Suppressor macrophage (primary cell): ENCODE measurements around the gene CLDN9.

ENCODE experiments used
- DNase-seq, 4 experiments: peaks; one replicate each; pipeline ENCODE4 v3.0.0-alpha.2; 2020 to 2022

Gene CLDN9

DNA sequence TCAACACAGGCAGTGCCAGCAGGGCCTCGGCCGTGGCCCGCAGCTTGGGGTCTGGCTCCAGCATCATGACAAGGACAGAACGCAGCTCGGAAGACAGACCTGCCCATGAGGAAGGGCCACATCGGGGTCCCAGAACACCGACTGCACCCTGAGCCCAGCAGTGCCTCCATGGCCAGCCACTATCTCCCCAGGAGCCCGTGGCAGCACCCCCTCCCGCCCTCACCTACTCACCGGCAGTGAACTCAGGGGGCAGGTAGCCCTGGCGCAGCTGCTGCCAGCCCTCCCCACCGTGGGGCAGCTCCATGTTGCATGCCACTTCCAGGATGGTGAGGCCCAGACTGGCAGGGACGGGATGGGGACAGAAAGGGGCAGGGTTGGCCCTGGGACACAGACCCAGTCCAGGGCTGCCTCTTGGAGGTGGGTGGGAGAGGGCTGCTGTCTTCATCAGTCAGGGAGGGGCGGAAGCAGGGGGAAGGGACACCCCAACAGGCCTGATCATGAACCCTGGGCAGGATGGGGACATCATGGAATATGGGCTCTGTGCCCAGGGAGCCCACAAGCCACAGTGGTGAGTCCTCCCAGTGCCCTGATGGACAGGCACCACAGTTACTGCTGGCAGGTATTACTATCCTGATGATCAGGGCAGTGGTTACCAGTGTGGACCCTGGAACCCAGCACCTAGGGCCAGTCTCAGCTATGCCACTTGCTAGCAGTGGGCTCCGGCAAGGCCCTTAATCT, 38.2 kb upstream of the CLDN9 start:
- no peak for DNase-seq

DNA sequence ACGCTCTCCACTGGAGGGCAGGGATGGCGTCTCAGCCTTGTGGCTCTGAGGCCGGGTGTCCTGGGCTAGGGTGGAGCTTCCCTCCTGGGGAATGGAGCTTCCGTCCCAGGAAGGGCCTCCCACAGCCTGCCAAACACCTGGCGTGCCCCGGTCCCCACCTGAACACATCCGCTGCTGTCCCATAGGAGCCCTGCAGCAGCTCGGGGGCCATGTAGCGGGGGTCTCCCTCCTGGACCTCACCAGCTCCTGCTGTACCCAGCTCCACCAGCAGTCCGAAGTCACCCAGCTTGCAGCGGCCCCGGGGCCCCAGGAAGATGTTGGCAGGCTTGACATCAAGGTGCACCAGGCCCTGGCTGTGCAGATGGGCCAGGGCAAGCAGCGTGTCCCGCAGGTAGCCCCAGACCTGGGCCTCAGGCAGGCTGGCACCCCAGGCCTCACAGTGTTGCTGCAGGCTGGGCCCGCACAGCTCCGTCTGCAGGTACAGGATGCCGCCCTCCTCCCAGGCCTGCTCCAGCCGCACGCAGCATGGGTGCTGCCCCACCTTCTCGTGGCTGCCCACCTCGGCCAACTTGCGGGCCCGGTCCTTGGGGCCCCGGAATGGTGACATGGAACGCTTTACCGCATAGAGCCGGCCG, 37.4 kb upstream of the CLDN9 start:
- DNase-seq: no peak

DNA sequence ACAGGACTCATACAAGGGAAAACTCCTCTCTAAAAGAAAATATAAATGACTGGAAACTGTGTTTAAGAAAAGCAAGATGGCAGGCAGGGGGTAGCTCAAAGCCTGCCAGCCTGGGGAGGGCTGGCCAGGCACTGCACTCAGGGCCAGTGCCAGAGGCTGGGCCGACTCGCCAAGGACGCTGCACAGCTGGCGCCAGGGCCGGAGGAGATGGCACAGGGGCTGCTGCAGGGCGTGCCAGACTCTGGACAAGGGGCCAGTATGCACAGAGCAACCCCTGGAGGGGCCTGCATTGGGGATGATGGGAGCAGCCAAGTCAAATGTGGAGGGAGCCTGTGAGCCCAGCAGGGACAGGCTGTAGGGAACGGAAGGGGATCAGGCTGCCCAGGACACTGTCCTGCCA, 36.5 kb upstream of the CLDN9 start:
- DNase-seq: no peak

- no peak for DNase-seq
Observed at GRCh38 chr16:2976673-2977072, 36.0 kb upstream of the CLDN9 start.

DNA sequence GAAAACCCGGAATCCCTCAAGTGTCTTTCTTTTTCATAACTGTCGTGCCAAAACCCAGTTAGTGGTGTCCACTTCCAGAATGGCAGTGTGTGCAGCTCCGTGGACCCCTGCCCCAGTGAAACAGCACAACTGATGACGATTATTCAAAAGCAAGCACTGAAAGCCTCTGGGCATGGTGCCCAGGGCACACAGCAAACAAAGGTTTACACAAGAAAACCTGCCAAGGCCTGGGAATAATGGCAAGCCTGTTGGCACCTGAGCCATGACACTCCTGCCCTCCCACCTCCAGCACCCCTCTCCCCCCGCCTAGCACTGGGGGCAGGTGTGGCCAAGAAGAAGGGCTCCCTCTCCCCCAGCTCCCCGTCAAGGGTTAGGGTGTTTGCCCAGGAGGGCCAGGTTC, 35.3 kb upstream of the CLDN9 start:
- no peak for DNase-seq

DNA sequence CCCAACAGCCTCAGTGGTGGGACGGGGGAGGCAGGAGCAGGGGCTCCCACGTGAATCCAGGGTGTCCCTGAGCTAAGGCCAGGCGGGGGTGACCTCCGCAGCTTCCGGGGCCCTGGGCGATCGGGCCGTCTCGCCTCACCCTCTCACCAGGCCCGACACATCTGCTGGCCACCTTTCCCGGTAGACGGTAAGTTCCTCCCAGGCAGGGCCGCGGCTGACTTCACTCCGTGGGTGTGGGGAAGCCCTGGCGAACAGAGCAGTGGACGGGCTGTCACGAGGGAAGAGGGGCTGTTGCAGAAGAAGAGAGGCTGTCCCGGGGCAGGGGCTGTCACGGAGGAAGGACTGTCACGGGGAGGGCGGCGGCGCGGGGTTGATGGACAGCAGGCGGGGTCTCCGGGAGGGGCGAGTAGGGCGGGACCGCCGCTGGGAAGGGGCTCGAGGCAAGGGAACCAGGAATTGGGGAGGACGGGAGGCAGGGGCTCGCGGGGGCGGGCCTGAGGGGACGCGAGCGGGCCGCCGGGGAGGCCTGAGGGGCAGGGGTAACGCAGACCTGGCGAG, 33.0 kb upstream of the CLDN9 start:
- DNase-seq: peak; percentile 70 to 87 (median 78)

GRCh38 chr16:2980227-2981176, 32.2 kb upstream of the CLDN9 start, which contains the start of gene PKMYT1:
Gene PKMYT1 (minus strand): TSS chr16:2980446. CDS start chr16:2979657, 789 bp downstream.
- DNase-seq: peak; percentile 96 to 99 (median 98)

DNA sequence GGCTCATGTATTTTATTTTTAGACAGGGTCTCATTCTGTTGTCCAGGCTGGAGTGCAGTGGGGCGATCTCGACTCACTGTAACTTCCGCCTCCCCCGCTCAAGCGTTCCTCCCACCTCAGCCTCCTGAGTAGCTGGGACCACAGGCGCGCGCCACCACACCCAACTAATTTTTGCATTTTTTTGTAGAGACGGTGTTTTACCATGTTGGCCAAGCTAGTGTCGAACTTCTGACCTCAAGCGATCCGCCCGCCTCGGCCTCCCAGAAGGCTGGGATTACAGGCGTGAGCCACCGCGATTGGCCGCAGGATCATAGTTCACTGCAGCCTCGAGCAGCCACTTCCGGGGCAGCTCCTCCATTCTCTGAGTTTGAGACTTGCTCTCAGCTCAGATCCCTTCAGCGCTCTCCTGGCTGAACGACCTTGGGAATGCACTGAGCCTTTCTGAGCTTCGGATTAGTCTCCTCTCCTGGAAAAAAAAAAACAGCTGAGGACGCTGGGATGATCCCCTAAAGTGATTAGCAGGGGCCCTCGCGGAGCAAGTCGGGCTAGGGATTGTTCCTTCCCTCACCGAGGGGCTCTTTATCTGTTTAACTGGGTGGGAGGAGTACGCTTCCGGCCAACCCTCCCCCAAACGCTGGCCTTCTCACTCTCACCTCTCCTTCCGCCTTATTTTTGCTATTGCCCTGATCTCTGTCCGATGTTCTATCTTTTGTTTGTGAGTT, 31.4 kb upstream of the CLDN9 start:
- DNase-seq: no peak

- no peak for DNase-seq
Observed at GRCh38 chr16:2981899-2982250, 30.8 kb upstream of the CLDN9 start.

GRCh38 chr16:2982402-2982801, 30.3 kb upstream of the CLDN9 start:
- DNase-seq: no peak

DNA sequence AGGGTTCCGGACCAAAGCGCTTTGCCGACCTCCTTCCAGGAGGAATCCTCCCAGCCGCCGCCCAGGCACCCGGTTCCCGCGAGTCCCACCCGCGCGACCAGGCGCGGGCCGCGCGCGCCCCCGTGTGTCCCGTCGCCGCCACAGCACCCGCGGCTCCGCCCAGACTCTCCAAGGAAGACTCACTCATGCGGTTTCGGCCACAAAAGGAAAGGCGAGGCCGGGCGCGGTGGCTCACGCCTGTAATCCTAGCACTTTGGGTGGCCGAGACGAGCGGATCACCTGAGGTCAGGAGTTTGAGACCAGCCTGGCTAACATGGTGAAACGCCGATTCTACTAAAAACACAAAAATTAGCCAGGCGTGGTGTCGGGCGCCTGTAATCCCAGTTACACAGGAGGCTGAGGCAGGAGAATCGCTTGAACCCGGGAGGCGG, 29.0 kb upstream of the CLDN9 start:
- peak; percentile 80 to 91 (median 88) for DNase-seq

DNA sequence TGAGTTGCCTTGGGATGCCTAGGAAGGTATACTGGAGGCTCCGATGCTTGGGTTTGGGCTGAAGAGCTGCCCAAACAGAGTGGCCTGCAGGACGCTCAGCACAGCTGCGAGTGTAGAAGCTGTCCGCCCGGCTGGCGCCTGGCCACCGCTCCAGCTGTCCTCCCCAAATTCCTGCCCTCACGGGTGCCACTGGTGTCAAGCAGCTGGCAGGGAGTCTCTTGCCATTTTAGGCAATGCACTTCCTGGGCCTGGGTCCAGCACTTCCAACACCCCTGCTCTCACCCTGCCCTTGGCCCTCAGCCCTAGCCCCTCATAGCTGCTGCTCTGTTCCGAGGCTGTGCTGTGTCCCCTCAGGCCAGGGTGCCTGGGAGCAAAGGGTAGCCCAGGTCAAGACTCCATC, 27.3 kb upstream of the CLDN9 start:
- no peak for DNase-seq

DNA sequence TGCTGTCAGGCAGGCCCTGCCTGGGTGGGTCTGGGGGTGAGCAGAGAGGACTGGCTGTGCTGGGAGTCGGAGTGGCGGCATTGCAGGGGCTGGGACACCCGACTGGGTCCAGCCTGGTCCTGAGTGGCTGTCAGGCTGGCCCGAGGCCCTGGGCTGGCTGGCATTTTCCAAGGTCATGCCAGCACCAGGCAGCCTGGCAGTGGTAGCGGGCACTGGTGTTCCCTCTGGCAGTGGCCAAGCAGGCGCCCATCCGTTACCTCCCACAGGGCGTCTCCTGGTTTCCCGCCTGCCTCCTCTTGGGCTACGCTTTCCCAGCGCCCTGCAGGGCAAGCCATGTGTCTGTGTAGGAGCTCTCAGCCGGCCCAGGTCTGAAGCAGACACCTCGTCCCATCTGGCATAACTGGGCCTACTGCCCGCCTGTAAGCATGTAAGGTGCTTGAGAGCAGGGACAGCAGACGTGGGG, 26.8 kb upstream of the CLDN9 start:
- DNase-seq: no peak

- DNase-seq: no peak
Observed at GRCh38 chr16:2986623-2987188, 26.0 kb upstream of the CLDN9 start.

DNA sequence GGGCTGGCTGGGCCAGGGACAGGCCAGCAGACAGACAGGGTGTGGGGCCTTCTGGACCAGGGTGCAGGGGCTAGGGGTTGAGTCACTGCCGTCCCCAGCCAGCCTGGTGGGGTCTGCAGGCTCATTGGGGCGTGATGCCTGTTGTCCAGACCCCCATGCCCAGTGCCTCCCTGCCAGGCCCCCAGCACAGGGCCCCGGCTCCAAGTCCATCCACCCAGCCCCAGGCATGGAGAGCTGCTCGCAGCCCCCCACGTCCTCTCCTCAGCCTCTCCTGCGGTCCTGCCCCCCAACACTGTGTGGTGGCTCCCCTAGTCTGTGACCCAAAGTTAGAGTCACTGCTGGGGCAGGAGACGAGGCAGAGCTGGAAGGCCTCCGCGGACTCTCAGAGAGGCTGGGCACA, 25.4 kb upstream of the CLDN9 start:
- no peak for DNase-seq

GRCh38 chr16:2987833-2988232, 24.9 kb upstream of the CLDN9 start:
- DNase-seq: no peak

GRCh38 chr16:2988590-2989099, 24.1 kb upstream of the CLDN9 start:
- DNase-seq: no peak

GRCh38 chr16:2990891-2991290, 21.8 kb upstream of the CLDN9 start:
- no peak for DNase-seq

GRCh38 chr16:2991566-2992261, 21.0 kb upstream of the CLDN9 start:
- no peak for DNase-seq

GRCh38 chr16:2992383-2993081, 20.2 kb upstream of the CLDN9 start:
- DNase-seq: no peak
